Mesendoderm (in vitro differentiated cells): Measurements from ENCODE around the gene ITIH4.

Experiments
- DNase-seq: peaks from one replicate; pipeline ENCODE4 v3.0.0; 2013
- H2AK5ac ChIP-seq: 2 replicates; pipeline ENCODE4 v1.6.1; 2013; ENCODE audit warnings: low read length, inconsistent platforms
- H2BK120ac ChIP-seq: 2 replicates; pipeline ENCODE4 v1.6.1; 2013; ENCODE audit warnings: low read depth, mild to moderate bottlenecking, low read length, moderate library complexity, mixed read lengths
- H2BK15ac ChIP-seq: replicated peaks from 2 replicates; pipeline ENCODE4 v1.6.1; 2013; ENCODE audit warnings: low read depth, mild to moderate bottlenecking, moderate library complexity
- H2BK5ac ChIP-seq: 2 replicates; pipeline ENCODE4 v1.6.1; 2013; ENCODE audit warnings: low read length, inconsistent platforms
- H3K18ac ChIP-seq: 2 replicates; pipeline ENCODE4 v1.6.1; 2013; ENCODE audit warnings: mild to moderate bottlenecking, low read length, mixed read lengths
- H3K23ac ChIP-seq: one replicate; pipeline ENCODE4 v1.6.1; 2013; ENCODE audit warnings: low read length
- H3K27ac ChIP-seq: 2 replicates; pipeline ENCODE4 v1.5.1; 2013; ENCODE audit warnings: low read depth, mild to moderate bottlenecking, inconsistent platforms, low read length, moderate library complexity
- H3K27me3 ChIP-seq: 2 replicates; pipeline ENCODE4 v1.6.1; 2013; ENCODE audit warnings: low read length, control low read depth, mild to moderate bottlenecking, inconsistent platforms; ENCODE audit not compliant: insufficient read depth, poor library complexity
- H3K36me3 ChIP-seq: 2 replicates; pipeline ENCODE4 v1.6.1; 2013; ENCODE audit warnings: low read length, inconsistent platforms; ENCODE audit not compliant: control insufficient read depth, insufficient read depth
- H3K4ac ChIP-seq: one replicate; pipeline ENCODE4 v1.6.1; 2013; ENCODE audit warnings: low read depth, mild to moderate bottlenecking, low read length, moderate library complexity
- H3K4me1 ChIP-seq: 2 replicates; pipeline ENCODE4 v1.6.1; 2013; ENCODE audit warnings: low read depth, low read length, inconsistent platforms; ENCODE audit not compliant: control insufficient read depth
- H3K4me2 ChIP-seq: 2 replicates; pipeline ENCODE4 v1.6.1; 2013; ENCODE audit warnings: low read length
- H3K4me3 ChIP-seq: 2 replicates; pipeline ENCODE4 v1.5.1; 2013; ENCODE audit warnings: mild to moderate bottlenecking, low read length
- H3K56ac ChIP-seq: one replicate; pipeline ENCODE4 v1.6.1; 2013; ENCODE audit warnings: low read length
- H3K79me1 ChIP-seq: 2 replicates; pipeline ENCODE4 v1.6.1; 2013; ENCODE audit warnings: low read length, inconsistent platforms
- H3K79me2 ChIP-seq: 2 replicates; pipeline ENCODE4 v1.6.1; 2013; ENCODE audit warnings: mild to moderate bottlenecking, low read length; ENCODE audit not compliant: control insufficient read depth, insufficient read depth
- H3K9ac ChIP-seq: 2 replicates; pipeline ENCODE4 v1.6.1; 2013; ENCODE audit warnings: low read length, inconsistent platforms
- H4K5ac ChIP-seq: one replicate; pipeline ENCODE4 v1.6.1; 2013; ENCODE audit warnings: low read length
- H4K8ac ChIP-seq: one replicate; pipeline ENCODE4 v1.6.1; 2013; ENCODE audit warnings: low read depth, mild to moderate bottlenecking, control low read depth, low read length, moderate library complexity
- WGBS: extraction: QIAGEN DNeasy Blood & Tissue Kit; methylation state at CpG from one replicate; pipeline ENCODE4 v1.1.7; 2013; ENCODE audit warnings: low lambda C conversion rate, missing lambda C conversion rate; ENCODE audit not compliant: insufficient coverage; ENCODE audit errors: extremely low coverage; 5-methylcytosine and 5-hydroxymethylcytosine counted together

Gene ITIH4

GRCh38 chr3:52788890-52789745 lies 41.4 kb downstream of the ITIH4 start:
- Histone ChIP-seq H3K79me1 (no peaks in the 10 kb centered on the region), H3K56ac (no peak overlapping the region), H3K4me2 (no peak overlapping the region), H3K18ac (no peak overlapping the region), H2BK15ac (no peak overlapping the region), H2BK5ac (no peak overlapping the region), H3K4me3 (no peak overlapping the region), H4K5ac (no peak overlapping the region), H3K27ac (no peak overlapping the region), H3K27me3 (no peaks in the 10 kb centered on the region), H2BK120ac (no peak overlapping the region), H4K8ac (no peak overlapping the region), H3K4ac (no peak overlapping the region), H2AK5ac (no peak overlapping the region), H3K79me2 (no peaks in the 10 kb centered on the region), H3K23ac (no peak overlapping the region), H3K36me3 (no peaks in the 10 kb centered on the region), H3K4me1 (no peaks in the 10 kb centered on the region), H3K9ac (no peak overlapping the region)
- DNase-seq: no peak
- no CpG with 5 or more reads among the region's 16 CpGs for WGBS

DNA sequence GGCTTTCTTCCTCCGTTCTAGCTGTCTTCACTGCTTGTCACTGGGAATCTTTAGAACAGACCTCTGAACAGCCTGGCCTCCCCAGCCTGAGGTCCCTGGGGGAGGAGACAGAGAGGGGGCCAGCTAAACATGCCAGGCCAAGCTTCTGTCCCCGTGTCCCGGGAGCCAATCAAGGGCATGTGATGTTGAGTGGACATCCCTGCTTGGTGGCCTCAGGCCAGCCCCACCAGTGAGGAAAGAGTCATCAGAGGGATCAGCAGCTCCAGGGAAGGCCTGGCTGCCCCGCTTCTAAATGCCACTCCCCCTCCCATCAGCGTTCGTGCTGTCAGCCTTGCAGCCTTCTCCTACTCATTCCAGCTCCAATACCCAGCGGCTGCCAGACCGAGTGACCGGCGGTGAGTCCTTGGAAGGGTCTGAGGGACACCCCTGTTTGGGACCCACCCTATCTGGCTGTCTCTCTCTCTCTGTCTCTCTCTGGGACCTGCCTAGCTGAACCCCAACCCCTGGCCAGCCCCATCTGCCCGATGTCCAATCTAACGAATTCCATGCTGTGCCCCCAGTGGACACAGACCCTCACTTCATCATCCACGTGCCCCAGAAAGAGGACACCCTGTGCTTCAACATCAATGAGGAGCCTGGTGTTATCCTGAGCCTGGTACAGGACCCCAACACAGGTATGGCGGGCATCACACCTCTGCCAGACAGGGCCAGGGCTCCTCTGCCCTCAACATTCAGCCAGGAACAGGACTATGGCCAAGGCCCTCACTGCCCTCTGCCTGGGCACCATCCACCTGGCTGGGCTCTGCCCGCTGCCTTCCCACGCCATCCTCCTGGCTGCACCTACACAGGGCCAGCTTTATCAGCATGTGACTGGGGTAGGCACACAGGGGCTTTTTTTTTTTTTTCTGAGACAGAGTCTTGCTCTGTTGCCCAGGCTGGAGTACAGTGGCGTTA lies 42.5 kb downstream of the ITIH4 start:
- Histone ChIP-seq H3K36me3 (no peaks in the 10 kb centered on the region), H3K9ac (no peak overlapping the region), H2AK5ac (no peak overlapping the region), H3K18ac (no peak overlapping the region), H2BK5ac (no peak overlapping the region), H3K27ac (no peak overlapping the region), H3K56ac (no peak overlapping the region), H3K4me1 (no peaks in the 10 kb centered on the region), H4K8ac (no peak overlapping the region), H3K27me3 (no peaks in the 10 kb centered on the region), H3K79me2 (no peaks in the 10 kb centered on the region), H3K4me2 (no peak overlapping the region), H4K5ac (no peak overlapping the region), H3K4me3 (no peak overlapping the region), H2BK120ac (no peak overlapping the region), H3K4ac (no peak overlapping the region), H3K23ac (no peak overlapping the region), H3K79me1 (no peaks in the 10 kb centered on the region), H2BK15ac (no peak overlapping the region)
- WGBS: no CpG with 5 or more reads among the region's 17 CpGs
- DNase-seq: no peak

- no peak overlapping the region for H2AK5ac ChIP-seq
- H3K56ac ChIP-seq: no peak overlapping the region
- no peak for DNase-seq
- no peak overlapping the region for H3K4ac ChIP-seq
- H3K23ac ChIP-seq: no peak overlapping the region
- no CpG with 5 or more reads among the region's 11 CpGs for WGBS
- no peaks in the 10 kb centered on the region for H3K27me3 ChIP-seq
- H4K8ac ChIP-seq: no peak overlapping the region
- H3K9ac ChIP-seq: no peak overlapping the region
- H3K4me1 ChIP-seq: no peaks in the 10 kb centered on the region
- H4K5ac ChIP-seq: no peak overlapping the region
- no peaks in the 10 kb centered on the region for H3K36me3 ChIP-seq
- no peak overlapping the region for H2BK5ac ChIP-seq
- H3K4me2 ChIP-seq: no peak overlapping the region
- H3K79me2 ChIP-seq: no peaks in the 10 kb centered on the region
- no peaks in the 10 kb centered on the region for H3K79me1 ChIP-seq
- no peak overlapping the region for H2BK15ac ChIP-seq
- H3K4me3 ChIP-seq: no peak overlapping the region
- H3K18ac ChIP-seq: no peak overlapping the region
- no peak overlapping the region for H2BK120ac ChIP-seq
- H3K27ac ChIP-seq: no peak overlapping the region
Observed at GRCh38 chr3:52787246-52787645, 43.2 kb downstream of the ITIH4 start.

DNA sequence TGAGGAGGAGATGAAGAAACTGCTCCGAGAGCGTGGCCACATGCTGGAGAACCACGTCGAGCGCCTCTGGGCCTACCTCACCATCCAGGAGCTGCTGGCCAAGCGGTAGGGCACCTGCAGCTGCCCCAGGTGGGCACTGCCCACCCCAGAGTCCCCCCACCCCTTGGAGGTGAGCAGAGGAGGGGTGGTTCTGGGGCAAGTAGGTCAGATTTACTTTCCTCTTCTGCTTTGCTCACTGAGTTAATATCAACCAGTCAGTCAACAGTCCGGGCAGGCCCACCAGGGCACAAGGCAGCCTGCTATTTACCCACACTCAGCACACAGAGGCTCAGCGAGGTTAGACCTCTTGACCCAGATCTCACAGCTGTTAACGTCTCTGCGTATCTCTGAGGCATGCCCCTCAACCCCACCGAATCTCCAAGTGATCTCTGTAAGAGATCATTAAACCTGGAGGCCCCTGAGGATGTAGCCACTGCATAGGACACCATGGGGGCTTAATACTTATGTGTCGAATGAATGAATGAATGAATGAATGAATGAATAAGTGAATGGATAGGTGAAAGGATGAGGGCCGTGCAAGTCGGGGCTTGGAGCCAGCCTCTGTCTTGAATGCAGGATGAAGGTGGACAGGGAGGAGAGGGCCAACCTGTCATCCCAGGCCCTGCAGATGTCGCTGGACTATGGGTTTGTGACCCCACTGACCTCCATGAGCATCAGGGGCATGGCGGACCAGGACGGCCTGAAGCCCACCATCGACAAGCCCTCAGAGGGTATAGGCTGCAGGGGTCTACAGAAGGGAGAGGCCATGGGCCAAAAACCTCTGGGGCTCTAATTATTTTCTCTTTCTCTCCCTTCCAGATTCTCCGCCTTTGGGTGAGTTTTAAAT lies 43.9 kb downstream of the ITIH4 start:
- no peaks in the 10 kb centered on the region for H3K79me1 ChIP-seq
- no peak overlapping the region for H2BK15ac ChIP-seq
- H3K79me2 ChIP-seq: no peaks in the 10 kb centered on the region
- H3K4me2 ChIP-seq: no peak overlapping the region
- no peaks in the 10 kb centered on the region for H3K4me1 ChIP-seq
- no peak overlapping the region for H4K5ac ChIP-seq
- H3K4ac ChIP-seq: no peak overlapping the region
- WGBS: no CpG with 5 or more reads among the region's 19 CpGs
- no peak overlapping the region for H3K18ac ChIP-seq
- H4K8ac ChIP-seq: no peak overlapping the region
- H3K9ac ChIP-seq: no peak overlapping the region
- H3K23ac ChIP-seq: no peak overlapping the region
- no peak overlapping the region for H3K56ac ChIP-seq
- no peak for DNase-seq
- H2AK5ac ChIP-seq: no peak overlapping the region
- H2BK120ac ChIP-seq: no peak overlapping the region
- no peaks in the 10 kb centered on the region for H3K27me3 ChIP-seq
- no peak overlapping the region for H3K27ac ChIP-seq
- H2BK5ac ChIP-seq: no peak overlapping the region
- H3K36me3 ChIP-seq: no peaks in the 10 kb centered on the region
- H3K4me3 ChIP-seq: no peak overlapping the region

GRCh38 chr3:52784931-52785590 lies 45.4 kb downstream of the ITIH4 start:
- no peak overlapping the region for H2BK120ac ChIP-seq
- no peaks in the 10 kb centered on the region for H3K27me3 ChIP-seq
- WGBS: no CpG with 5 or more reads among the region's 5 CpGs
- no peaks in the 10 kb centered on the region for H3K79me1 ChIP-seq
- no peak overlapping the region for H4K8ac ChIP-seq
- no peaks in the 10 kb centered on the region for H3K36me3 ChIP-seq
- no peak overlapping the region for H3K56ac ChIP-seq
- H3K18ac ChIP-seq: no peak overlapping the region
- H3K23ac ChIP-seq: no peak overlapping the region
- no peak for DNase-seq
- H2BK15ac ChIP-seq: no peak overlapping the region
- H2BK5ac ChIP-seq: no peak overlapping the region
- H3K4ac ChIP-seq: no peak overlapping the region
- no peak overlapping the region for H3K4me2 ChIP-seq
- H3K9ac ChIP-seq: no peak overlapping the region
- no peak overlapping the region for H2AK5ac ChIP-seq
- no peaks in the 10 kb centered on the region for H3K4me1 ChIP-seq
- no peak overlapping the region for H3K27ac ChIP-seq
- H3K79me2 ChIP-seq: no peaks in the 10 kb centered on the region
- no peak overlapping the region for H4K5ac ChIP-seq
- no peak overlapping the region for H3K4me3 ChIP-seq
